Stimulated activated effector memory CD8-positive, alpha-beta T cell treated with anti-CD3 and anti-CD28 coated beads, Interleukin-12 subunit alpha, Interleukin-12 subunit beta, amount 100 ng/mL, for 72 hours (primary cell): ENCODE data around the gene SLCO2B1.

ENCODE experiments used
- ATAC-seq: fragments of 150-1000 bp; cut with Tn5 transposase; 2 replicates; pipeline ENCODE4 v1.10.0; 2021
- DNase-seq, 2 donors: peaks; one replicate each; pipeline ENCODE4 v3.0.0; 2021 to 2022; ENCODE audit warnings: low spot score in 2 of 2
- H3K27ac Mint-ChIP-seq: one replicate; pipeline ENCODE4 v1.8.0; 2022; ENCODE audit warnings: mild to moderate bottlenecking, mixed read lengths
- H3K36me3 Mint-ChIP-seq: one replicate; pipeline ENCODE4 v1.8.0; 2022; ENCODE audit warnings: mild to moderate bottlenecking, mixed read lengths
- H3K4me1 Mint-ChIP-seq: one replicate; pipeline ENCODE4 v1.8.0; 2022; ENCODE audit warnings: mixed read lengths
- H3K4me3 Mint-ChIP-seq: one replicate; pipeline ENCODE4 v1.8.0; 2022; ENCODE audit warnings: mild to moderate bottlenecking, mixed read lengths
- H3K9me3 Mint-ChIP-seq: one replicate; pipeline ENCODE4 v1.8.0; 2022; ENCODE audit warnings: mixed read lengths

SLCO2B1 gene

GRCh38 chr11:75193271-75193670 lies 42.4 kb downstream of the SLCO2B1 start:
- Mint-ChIP-seq H3K4me1 (no peaks in the 10 kb centered on the region), H3K4me3 (no peak overlapping the region), H3K27ac (no peak overlapping the region), H3K9me3 (no peaks in the 10 kb centered on the region), H3K36me3 (no peaks in the 10 kb centered on the region)
- ATAC-seq (no peak), DNase-seq (no peak)

GRCh38 chr11:75193711-75194110 lies 42.8 kb downstream of the SLCO2B1 start:
- Mint-ChIP-seq H3K27ac (peak overlapping the region; percentile 20), H3K9me3 (no peaks in the 10 kb centered on the region), H3K36me3 (no peaks in the 10 kb centered on the region), H3K4me1 (no peaks in the 10 kb centered on the region), H3K4me3 (no peak overlapping the region)
- ATAC-seq: peak; percentile 25
- DNase-seq: no peak

- H3K9me3 Mint-ChIP-seq: no peaks in the 10 kb centered on the region
- DNase-seq (no peak), ATAC-seq (no peak)
- no peak overlapping the region for H3K27ac Mint-ChIP-seq
- H3K4me1 Mint-ChIP-seq: no peaks in the 10 kb centered on the region
- H3K36me3 Mint-ChIP-seq: no peaks in the 10 kb centered on the region
- H3K4me3 Mint-ChIP-seq: no peak overlapping the region
Measured at GRCh38 chr11:75194147-75194546, 43.2 kb downstream of the SLCO2B1 start.

- H3K36me3 Mint-ChIP-seq: no peaks in the 10 kb centered on the region
- no peak overlapping the region for H3K4me3 Mint-ChIP-seq
- DNase-seq: no peak
- H3K4me1 Mint-ChIP-seq: no peaks in the 10 kb centered on the region
- H3K9me3 Mint-ChIP-seq: no peaks in the 10 kb centered on the region
- ATAC-seq: no peak
- H3K27ac Mint-ChIP-seq: no peak overlapping the region
Measured at GRCh38 chr11:75195167-75195962, 44.5 kb downstream of the SLCO2B1 start.

- no peak for ATAC-seq
- Mint-ChIP-seq H3K36me3 (no peaks in the 10 kb centered on the region), H3K4me1 (no peaks in the 10 kb centered on the region), H3K9me3 (no peaks in the 10 kb centered on the region), H3K27ac (peak overlapping the region; percentile 53), H3K4me3 (no peak overlapping the region)
- no peak for DNase-seq
Measured at GRCh38 chr11:75196426-75196825, 45.5 kb downstream of the SLCO2B1 start.

GRCh38 chr11:75197512-75198277 lies 46.8 kb downstream of the SLCO2B1 start:
- DNase-seq (no peak), ATAC-seq (no peak)
- Mint-ChIP-seq H3K36me3 (no peaks in the 10 kb centered on the region), H3K4me1 (no peaks in the 10 kb centered on the region), H3K4me3 (no peak overlapping the region), H3K27ac (no peak overlapping the region), H3K9me3 (no peaks in the 10 kb centered on the region)

- H3K36me3 Mint-ChIP-seq: no peaks in the 10 kb centered on the region
- no peaks in the 10 kb centered on the region for H3K9me3 Mint-ChIP-seq
- H3K4me1 Mint-ChIP-seq: no peaks in the 10 kb centered on the region
- H3K4me3 Mint-ChIP-seq: no peak overlapping the region
- DNase-seq (no peak), ATAC-seq (no peak)
- H3K27ac Mint-ChIP-seq: no peak overlapping the region
Measured at GRCh38 chr11:75198278-75198973, 47.5 kb downstream of the SLCO2B1 start.

- DNase-seq (no peak), ATAC-seq (no peak)
- Mint-ChIP-seq H3K36me3 (no peaks in the 10 kb centered on the region), H3K27ac (peak overlapping the region; percentile 33), H3K4me3 (no peak overlapping the region), H3K9me3 (no peaks in the 10 kb centered on the region), H3K4me1 (no peaks in the 10 kb centered on the region)
Measured at GRCh38 chr11:75199412-75199955, 48.6 kb downstream of the SLCO2B1 start.

- ATAC-seq (no peak), DNase-seq (no peak)
- Mint-ChIP-seq H3K9me3 (no peaks in the 10 kb centered on the region), H3K36me3 (no peaks in the 10 kb centered on the region), H3K27ac (no peak overlapping the region), H3K4me3 (no peak overlapping the region), H3K4me1 (no peaks in the 10 kb centered on the region)
Measured at GRCh38 chr11:75200051-75200450, 49.1 kb downstream of the SLCO2B1 start.

- ATAC-seq (no peak), DNase-seq (no peak)
- H3K9me3 Mint-ChIP-seq: no peaks in the 10 kb centered on the region
- H3K36me3 Mint-ChIP-seq: no peaks in the 10 kb centered on the region
- no peaks in the 10 kb centered on the region for H3K4me1 Mint-ChIP-seq
- no peak overlapping the region for H3K27ac Mint-ChIP-seq
- no peak overlapping the region for H3K4me3 Mint-ChIP-seq
Measured at GRCh38 chr11:75200531-75200930, 49.6 kb downstream of the SLCO2B1 start.

GRCh38 chr11:75201771-75202170 lies 50.9 kb downstream of the SLCO2B1 start:
- Mint-ChIP-seq H3K4me1 (no peaks in the 10 kb centered on the region), H3K9me3 (no peaks in the 10 kb centered on the region), H3K27ac (peak overlapping the region; percentile 32), H3K36me3 (no peaks in the 10 kb centered on the region), H3K4me3 (no peak overlapping the region)
- no peak for DNase-seq
- ATAC-seq: no peak

GRCh38 chr11:75202195-75202594 lies 51.3 kb downstream of the SLCO2B1 start:
- H3K36me3 Mint-ChIP-seq: no peaks in the 10 kb centered on the region
- no peak overlapping the region for H3K4me3 Mint-ChIP-seq
- no peak for DNase-seq
- no peak for ATAC-seq
- H3K9me3 Mint-ChIP-seq: no peaks in the 10 kb centered on the region
- H3K4me1 Mint-ChIP-seq: no peaks in the 10 kb centered on the region
- peak overlapping the region; percentile 32 for H3K27ac Mint-ChIP-seq

GRCh38 chr11:75203138-75203537 lies 52.2 kb downstream of the SLCO2B1 start:
- no peaks in the 10 kb centered on the region for H3K36me3 Mint-ChIP-seq
- no peak overlapping the region for H3K27ac Mint-ChIP-seq
- H3K9me3 Mint-ChIP-seq: no peaks in the 10 kb centered on the region
- DNase-seq (no peak), ATAC-seq (no peak)
- H3K4me1 Mint-ChIP-seq: no peaks in the 10 kb centered on the region
- H3K4me3 Mint-ChIP-seq: no peak overlapping the region

GRCh38 chr11:75203641-75204011 lies 52.7 kb downstream of the SLCO2B1 start:
- no peak overlapping the region for H3K4me3 Mint-ChIP-seq
- no peaks in the 10 kb centered on the region for H3K36me3 Mint-ChIP-seq
- no peak overlapping the region for H3K27ac Mint-ChIP-seq
- ATAC-seq (no peak), DNase-seq (no peak)
- H3K9me3 Mint-ChIP-seq: no peaks in the 10 kb centered on the region
- no peaks in the 10 kb centered on the region for H3K4me1 Mint-ChIP-seq

GRCh38 chr11:75204012-75204674 lies 53.2 kb downstream of the SLCO2B1 start:
- no peak for ATAC-seq
- Mint-ChIP-seq H3K4me1 (no peaks in the 10 kb centered on the region), H3K4me3 (no peak overlapping the region), H3K36me3 (no peaks in the 10 kb centered on the region), H3K27ac (no peak overlapping the region), H3K9me3 (no peaks in the 10 kb centered on the region)
- DNase-seq: no peak
